ENCODE data around the gene CATSPERZ.

Gene CATSPERZ

DNA sequence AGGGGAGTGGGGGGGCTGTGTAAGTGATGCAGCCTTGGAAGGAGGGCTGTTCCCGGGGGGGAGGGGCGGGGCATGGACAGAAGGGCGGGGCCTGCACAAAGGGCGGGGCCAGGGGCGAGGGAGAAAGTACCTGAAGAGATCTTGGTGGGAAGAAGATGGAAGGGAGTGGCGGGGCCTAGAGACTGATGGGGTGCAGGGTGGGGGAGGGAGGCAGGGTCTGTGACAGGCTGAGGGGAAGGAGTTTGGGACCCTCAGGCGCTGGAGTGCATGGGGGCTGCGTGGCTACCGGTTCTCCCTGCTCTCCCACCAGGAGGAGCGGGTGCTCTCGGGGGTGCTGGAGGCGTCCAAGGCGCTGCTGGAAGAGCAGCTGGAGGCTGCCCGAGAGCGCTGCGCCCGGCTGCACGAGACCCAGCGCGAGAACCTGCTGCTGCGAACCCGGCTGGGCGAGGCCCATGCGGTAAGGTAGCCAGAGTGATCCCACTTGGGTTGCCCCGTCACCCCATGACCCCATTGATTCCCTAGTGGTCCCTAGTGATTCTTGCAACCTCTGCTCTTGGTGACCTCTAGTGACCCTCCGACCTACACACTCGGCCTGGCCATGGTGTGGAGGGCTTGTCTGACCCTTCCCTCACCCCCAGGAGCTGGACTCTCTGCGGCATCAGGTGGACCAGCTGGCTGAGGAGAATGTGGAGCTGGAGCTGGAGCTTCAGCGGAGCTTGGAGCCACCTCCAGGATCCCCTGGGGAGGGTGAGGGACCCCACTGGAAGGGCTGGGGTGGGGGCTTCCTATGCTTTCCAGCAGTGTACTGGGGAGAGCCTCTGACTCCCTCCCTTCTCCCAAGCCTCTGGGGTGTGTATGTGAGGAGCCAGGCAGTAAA, 42.9 kb downstream of the CATSPERZ start:
- no peak for DNase-seq

DNA sequence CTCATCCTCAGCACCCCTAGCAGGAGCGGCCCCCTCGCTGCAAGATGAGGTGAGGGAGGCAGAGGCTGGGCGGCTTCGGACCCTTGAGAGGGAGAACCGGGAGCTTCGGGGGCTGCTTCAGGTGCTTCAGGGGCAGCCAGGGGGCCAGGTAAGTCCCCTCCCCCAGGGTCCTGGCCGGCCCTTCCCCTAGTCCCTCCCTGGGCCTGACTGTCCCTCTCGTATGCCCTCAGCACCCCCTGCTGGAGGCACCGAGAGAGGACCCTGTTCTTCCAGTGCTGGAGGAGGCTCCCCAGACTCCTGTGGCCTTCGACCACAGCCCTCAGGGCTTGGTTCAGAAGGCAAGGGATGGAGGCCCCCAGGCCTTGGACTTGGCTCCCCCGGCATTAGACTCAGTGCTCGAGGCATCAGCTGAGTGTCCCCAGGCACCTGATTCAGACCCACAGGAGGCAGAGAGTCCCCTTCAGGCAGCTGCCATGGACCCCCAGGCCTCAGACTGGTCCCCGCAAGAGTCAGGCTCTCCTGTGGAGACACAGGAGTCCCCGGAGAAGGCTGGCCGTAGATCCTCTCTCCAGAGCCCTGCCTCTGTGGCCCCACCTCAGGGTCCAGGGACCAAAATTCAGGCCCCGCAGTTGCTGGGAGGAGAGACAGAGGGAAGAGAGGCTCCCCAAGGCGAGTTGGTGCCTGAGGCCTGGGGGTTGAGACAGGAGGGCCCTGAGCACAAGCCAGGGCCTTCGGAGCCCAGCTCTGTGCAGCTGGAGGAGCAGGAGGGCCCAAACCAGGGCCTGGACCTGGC, 43.8 kb downstream of the CATSPERZ start:
- peak; percentile 68 for DNase-seq

DNA sequence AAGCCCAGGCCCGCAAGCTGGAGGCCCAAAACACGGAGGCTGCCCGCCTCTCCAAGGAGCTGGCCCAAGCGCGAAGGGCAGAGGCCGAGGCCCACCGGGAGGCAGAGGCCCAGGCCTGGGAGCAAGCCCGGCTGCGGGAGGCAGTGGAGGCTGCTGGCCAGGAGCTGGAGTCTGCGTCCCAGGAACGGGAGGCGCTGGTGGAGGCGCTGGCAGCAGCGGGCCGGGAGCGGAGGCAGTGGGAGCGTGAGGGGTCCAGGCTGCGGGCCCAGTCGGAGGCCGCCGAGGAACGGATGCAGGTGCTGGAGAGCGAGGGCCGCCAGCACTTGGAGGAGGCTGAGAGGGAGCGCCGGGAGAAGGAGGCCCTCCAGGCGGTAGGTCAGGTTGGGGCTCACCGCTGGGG, 44.6 kb downstream of the CATSPERZ start:
- no peak for DNase-seq

DNA sequence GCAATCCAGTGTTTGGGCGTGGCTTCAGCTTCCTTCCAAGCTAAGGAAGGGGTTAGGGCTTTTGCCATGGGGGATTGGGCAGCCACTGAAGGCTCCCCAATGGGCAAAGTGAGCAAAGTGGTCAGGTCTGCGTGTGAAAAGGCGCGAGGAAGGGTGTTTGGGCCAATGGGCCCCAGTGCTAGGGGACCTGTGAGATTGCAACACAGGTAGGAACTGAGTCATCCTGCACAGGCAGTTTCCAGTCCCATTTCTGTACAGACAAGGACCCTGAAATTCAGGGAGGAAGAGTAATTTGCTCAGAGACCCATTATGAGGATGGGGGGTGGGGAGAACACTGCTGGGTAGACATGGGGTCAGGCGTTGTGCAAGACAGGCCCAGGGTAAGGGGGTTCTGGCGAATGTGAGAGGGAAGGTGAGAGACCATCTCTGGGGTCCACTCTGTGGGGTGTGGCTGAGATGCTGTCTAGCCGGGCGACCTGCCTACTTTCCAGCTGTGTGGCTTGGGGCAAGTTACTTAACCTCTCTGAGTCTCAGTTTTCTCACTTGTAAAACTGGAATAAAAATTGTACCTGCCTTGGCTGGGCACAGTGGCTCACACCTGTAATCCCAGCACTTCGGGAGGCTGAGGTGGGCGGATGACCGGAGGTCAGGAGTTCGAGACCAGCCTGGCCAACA, 47.2 kb downstream of the CATSPERZ start:
- DNase-seq, result peak; percentile 40

DNA sequence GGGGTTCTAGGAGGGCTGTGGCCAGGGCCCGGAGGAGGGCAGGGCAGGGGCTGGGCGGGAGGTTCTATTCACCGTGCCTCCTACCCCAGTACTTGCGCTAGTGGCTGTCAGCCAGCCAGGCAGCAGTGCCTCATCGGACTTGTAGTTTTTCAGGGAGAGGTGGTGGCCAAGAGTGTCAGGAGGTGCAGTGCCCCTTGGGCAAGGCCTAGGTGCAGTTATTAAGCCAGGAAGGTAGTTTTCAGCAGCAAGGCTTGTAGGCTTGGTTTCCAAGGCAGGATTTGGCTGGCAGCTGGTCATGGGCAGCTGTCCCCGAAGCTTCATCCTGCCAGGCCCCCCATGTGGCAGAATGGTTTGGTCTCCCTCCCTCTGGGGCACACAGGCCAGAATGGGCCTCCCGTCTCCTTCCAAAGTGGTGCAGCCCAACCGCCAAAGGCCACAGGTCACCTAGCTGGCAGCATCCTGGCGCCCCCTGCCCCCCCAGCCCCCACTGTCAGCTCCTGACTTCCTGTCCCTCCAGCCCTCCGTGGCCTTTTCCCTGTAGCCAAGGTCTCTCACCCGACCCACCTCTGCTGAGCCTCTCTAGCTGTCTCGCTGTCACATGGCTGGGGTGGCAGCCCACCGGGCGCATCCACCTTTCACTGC, 48.3 kb downstream of the CATSPERZ start:
- no peak for DNase-seq

DNA sequence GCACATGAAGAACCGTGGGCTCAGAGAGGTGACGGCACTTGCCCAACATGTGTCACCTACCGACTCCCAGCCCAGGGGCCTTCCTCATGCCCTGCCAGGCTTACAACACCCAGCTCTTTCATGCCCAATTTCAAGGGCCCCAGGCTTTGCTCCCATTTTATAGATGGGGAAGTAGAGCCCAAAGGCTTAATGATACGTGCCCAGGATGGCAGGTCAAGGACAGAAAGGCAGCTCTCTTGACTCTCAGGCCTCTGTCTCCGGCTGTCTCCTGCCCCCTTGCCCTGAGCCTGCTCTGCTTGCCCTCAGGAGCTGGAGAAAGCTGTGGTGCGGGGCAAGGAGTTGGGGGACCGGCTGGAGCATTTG, 48.8 kb downstream of the CATSPERZ start:
- DNase-seq, result no peak

DNA sequence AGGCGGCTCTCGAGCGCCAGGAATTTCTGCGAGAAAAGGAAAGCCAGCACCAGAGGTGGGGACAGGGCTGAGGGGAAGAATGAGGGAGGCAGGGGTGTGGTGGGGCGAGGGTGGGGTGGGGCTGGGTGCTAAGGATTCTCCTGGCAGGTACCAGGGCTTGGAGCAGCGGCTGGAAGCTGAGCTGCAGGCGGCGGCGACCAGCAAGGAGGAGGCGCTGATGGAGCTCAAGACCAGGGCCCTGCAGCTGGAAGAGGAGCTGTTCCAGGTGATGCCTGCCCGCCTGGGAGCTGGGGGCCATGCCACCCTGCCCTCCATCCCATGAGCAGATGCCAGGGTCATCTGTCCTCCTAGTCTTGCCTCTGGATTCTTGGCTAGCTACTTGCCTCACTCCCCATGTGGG, 49.2 kb downstream of the CATSPERZ start:
- DNase-seq, result no peak

DNA sequence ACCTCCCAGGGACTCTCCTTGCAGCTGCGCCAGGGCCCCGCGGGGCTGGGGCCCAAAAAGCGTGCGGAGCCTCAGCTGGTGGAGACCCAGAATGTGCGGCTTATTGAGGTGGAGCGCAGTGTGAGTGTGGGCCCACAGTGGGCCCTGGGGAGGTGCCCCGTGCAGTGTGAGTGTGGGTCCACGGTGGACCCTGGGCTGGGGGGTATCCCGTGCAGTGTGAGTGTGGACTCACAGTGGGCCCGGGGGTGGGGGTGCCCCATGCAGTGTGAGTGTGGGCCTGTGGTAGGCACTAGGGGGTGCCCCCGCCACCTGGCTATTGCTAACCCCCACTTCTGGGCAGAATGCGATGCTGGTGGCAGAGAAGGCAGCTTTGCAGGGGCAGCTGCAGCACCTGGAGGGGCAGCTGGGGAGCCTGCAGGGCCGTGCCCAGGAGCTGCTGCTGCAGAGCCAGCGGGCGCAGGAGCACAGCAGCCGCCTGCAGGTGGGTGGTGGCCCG, 51.0 kb downstream of the CATSPERZ start:
- DNase-seq, result no peak

DNA sequence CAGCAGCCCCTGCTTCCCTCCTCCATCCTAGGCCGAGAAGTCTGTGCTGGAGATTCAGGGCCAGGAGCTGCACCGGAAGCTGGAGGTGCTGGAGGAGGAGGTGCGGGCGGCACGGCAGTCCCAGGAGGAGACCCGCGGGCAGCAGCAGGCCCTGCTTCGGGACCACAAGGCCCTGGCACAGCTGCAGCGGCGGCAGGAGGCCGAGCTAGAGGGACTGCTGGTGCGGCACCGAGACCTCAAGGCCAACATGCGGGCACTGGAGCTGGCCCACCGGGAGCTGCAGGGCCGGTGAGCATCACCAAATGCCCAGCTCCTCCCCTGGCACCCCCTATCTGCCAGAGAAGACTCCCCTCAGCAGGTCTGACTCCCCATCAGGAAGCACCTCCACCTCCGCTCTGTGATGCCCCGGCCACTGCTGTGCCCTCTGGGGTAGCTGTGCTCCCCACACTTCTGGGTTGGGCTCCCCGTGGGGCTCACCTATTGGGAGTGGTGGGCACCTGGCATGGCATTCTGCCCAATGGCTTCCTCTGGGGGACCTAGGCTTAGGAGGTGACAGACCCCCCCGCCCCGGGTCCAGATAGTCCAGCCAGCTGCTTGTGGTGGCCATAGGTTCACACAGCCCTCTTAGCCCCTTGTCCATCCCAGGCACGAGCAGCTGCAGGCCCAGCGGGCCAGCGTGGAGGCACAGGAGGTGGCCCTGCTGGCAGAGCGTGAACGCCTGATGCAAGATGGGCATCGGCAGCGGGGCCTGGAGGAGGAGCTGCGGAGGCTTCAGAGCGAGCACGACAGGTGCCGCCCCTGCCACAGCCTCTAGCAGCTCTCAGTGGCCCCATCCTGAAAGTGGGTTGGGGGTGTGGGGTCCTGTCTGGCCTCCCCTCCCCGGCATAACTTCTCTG, 52.2 kb downstream of the CATSPERZ start:
- no peak for DNase-seq

DNA sequence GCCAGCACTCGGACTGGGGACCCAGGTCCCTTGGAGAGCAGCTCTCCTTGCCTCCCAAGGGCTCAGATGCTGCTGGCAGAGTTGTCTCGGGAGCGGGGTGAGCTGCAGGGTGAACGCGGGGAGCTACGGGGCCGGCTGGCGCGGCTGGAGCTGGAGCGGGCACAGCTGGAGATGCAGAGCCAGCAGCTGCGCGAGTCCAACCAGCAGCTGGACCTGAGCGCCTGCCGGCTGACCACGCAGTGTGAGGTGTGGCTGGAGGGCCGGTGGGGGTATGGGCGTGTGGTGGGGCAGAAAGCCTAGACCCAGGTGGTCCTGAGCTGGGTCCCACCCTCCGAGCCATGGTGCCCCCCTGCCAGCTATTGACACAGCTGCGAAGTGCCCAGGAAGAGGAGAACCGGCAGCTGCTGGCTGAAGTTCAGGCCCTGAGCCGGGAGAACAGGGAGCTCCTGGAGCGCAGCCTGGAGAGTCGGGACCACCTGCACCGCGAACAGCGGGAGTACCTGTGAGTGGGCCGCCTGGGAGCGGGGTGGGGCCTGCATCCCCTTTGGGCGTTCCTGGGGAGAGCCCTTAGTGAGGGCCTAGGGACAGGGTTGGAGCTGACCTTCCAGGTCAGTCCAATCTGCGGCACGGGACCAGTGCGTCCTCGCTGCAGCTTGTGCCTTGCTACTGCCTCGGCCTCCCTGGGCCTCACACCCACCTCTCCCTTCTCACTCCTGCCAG, 53.0 kb downstream of the CATSPERZ start:
- no peak for DNase-seq

DNA sequence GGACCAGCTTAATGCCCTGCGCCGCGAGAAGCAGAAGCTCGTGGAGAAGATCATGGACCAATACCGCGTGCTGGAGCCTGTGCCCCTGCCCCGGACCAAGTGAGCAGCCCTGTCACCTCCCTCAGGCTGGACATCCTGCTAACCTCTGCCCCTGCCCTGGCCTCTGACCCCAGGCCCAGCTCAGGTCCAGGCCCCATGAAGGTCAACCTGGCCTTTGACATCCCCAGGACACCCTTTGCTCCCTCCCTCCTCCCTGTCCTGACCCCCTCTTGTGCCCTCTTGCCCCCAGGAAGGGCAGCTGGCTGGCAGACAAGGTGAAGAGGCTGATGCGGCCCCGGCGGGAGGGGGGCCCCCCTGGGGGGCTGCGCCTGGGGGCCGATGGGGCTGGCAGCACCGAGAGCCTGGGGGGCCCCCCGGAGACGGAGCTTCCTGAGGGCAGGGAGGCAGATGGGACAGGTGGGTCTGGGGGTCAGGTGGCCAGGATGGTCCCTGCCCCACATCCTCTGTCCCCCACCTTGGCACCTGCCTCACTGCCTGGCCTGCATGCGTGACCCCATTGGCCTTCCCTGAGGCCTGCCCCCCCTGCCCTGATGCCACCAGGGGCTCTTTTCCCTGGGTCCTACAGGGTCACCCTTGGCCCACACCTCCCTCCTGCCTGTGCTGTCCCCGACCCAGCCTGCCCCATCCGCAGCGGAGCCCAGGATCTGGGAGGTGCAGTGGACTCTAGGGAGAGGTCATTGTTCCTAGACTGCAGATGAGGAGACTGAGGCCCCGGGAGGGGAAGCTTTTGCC, 53.8 kb downstream of the CATSPERZ start:
- no peak for DNase-seq

All from hematopoietic multipotent progenitor cell treated with erythropoietin and hydrocortisone succinate and interleukin-3 and kit ligand, for 4 days (in vitro differentiated cells).